Mesendoderm (in vitro differentiated cells): Measurements from ENCODE around the gene MLC1.

Experiments
- DNase-seq: peaks from one replicate; pipeline ENCODE4 v3.0.0; 2013
- H2AK5ac ChIP-seq: 2 replicates; pipeline ENCODE4 v1.6.1; 2013; ENCODE audit warnings: low read length, inconsistent platforms
- H2BK120ac ChIP-seq: 2 replicates; pipeline ENCODE4 v1.6.1; 2013; ENCODE audit warnings: low read depth, mild to moderate bottlenecking, low read length, moderate library complexity, mixed read lengths
- H2BK15ac ChIP-seq: replicated peaks from 2 replicates; pipeline ENCODE4 v1.6.1; 2013; ENCODE audit warnings: low read depth, mild to moderate bottlenecking, moderate library complexity
- H2BK5ac ChIP-seq: 2 replicates; pipeline ENCODE4 v1.6.1; 2013; ENCODE audit warnings: low read length, inconsistent platforms
- H3K18ac ChIP-seq: 2 replicates; pipeline ENCODE4 v1.6.1; 2013; ENCODE audit warnings: mild to moderate bottlenecking, low read length, mixed read lengths
- H3K23ac ChIP-seq: one replicate; pipeline ENCODE4 v1.6.1; 2013; ENCODE audit warnings: low read length
- H3K27ac ChIP-seq: 2 replicates; pipeline ENCODE4 v1.5.1; 2013; ENCODE audit warnings: low read depth, mild to moderate bottlenecking, inconsistent platforms, low read length, moderate library complexity
- H3K27me3 ChIP-seq: 2 replicates; pipeline ENCODE4 v1.6.1; 2013; ENCODE audit warnings: low read length, control low read depth, mild to moderate bottlenecking, inconsistent platforms; ENCODE audit not compliant: insufficient read depth, poor library complexity
- H3K36me3 ChIP-seq: 2 replicates; pipeline ENCODE4 v1.6.1; 2013; ENCODE audit warnings: low read length, inconsistent platforms; ENCODE audit not compliant: control insufficient read depth, insufficient read depth
- H3K4ac ChIP-seq: one replicate; pipeline ENCODE4 v1.6.1; 2013; ENCODE audit warnings: low read depth, mild to moderate bottlenecking, low read length, moderate library complexity
- H3K4me1 ChIP-seq: 2 replicates; pipeline ENCODE4 v1.6.1; 2013; ENCODE audit warnings: low read depth, low read length, inconsistent platforms; ENCODE audit not compliant: control insufficient read depth
- H3K4me2 ChIP-seq: 2 replicates; pipeline ENCODE4 v1.6.1; 2013; ENCODE audit warnings: low read length
- H3K4me3 ChIP-seq: 2 replicates; pipeline ENCODE4 v1.5.1; 2013; ENCODE audit warnings: mild to moderate bottlenecking, low read length
- H3K56ac ChIP-seq: one replicate; pipeline ENCODE4 v1.6.1; 2013; ENCODE audit warnings: low read length
- H3K79me1 ChIP-seq: 2 replicates; pipeline ENCODE4 v1.6.1; 2013; ENCODE audit warnings: low read length, inconsistent platforms
- H3K79me2 ChIP-seq: 2 replicates; pipeline ENCODE4 v1.6.1; 2013; ENCODE audit warnings: mild to moderate bottlenecking, low read length; ENCODE audit not compliant: control insufficient read depth, insufficient read depth
- H3K9ac ChIP-seq: 2 replicates; pipeline ENCODE4 v1.6.1; 2013; ENCODE audit warnings: low read length, inconsistent platforms
- H4K5ac ChIP-seq: one replicate; pipeline ENCODE4 v1.6.1; 2013; ENCODE audit warnings: low read length
- H4K8ac ChIP-seq: one replicate; pipeline ENCODE4 v1.6.1; 2013; ENCODE audit warnings: low read depth, mild to moderate bottlenecking, control low read depth, low read length, moderate library complexity
- WGBS: extraction: QIAGEN DNeasy Blood & Tissue Kit; methylation state at CpG from one replicate; pipeline ENCODE4 v1.1.7; 2013; ENCODE audit warnings: low lambda C conversion rate, missing lambda C conversion rate; ENCODE audit not compliant: insufficient coverage; ENCODE audit errors: extremely low coverage; 5-methylcytosine and 5-hydroxymethylcytosine counted together

Gene MLC1

DNA sequence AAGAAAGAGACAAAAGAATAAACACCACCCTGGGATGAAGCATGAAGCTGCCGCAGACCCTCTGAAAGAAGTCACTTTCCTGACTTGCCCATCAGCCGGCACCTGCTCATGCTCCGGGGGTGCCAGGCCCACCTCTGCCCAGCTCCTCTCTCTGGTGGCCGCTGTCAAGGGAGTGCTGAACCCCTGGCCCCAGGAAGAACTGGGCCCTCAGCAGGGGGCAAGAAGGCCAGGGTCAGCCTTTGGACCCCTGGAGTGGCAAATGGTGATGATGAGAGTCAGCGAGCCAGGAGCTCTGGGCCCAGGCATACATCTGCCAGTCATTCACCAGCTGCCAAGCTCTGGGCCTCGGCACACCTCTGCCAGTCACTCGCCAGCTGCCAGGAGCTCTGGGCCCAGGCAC lies 44.5 kb downstream of the MLC1 start:
- H3K79me2 ChIP-seq: no peaks in the 10 kb centered on the region
- H3K4me1 ChIP-seq: no peaks in the 10 kb centered on the region
- DNase-seq: no peak

DNA sequence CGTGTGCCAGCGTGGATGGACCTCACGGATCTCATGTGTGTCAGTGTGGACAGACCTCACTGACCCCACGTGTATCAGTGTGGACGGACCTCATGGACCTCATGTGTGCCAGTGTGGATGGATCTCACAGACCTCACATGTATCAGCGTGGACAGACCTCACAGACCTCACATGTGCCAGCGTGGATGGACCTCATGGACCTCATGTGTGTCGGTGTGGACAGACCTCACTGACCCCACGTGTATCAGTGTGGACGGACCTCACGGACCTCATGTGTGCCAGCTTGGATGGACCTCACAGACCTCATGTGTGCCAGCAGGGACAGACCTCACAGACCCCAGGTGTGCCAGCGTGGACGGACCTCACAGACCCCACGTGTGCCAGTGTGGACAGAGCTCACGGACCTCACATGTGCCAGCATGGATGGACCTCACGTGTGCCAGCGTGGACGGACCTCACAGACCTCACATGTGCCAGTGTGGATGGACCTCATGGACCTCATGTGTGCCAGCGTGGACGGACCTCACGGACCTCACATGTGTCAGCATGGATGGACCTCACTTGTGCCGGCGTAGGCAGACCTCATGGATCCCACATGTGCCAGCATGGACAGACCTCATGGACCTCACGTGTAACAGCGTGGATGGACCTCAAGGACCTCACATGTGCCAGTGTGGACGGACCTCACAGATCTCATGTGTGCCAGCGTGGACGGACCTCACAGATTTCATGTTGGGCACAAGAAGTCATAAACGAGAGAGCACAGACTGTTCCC lies 45.4 kb downstream of the MLC1 start:
- Histone ChIP-seq H3K23ac (peak overlapping the region; percentile 30), H2BK5ac (no peak overlapping the region), H3K56ac (no peak overlapping the region), H2AK5ac (no peak overlapping the region), H3K4me1 (no peaks in the 10 kb centered on the region), H3K79me2 (no peaks in the 10 kb centered on the region), H3K27ac (no peak overlapping the region), H3K4me2 (no peak overlapping the region), H3K79me1 (no peaks in the 10 kb centered on the region), H2BK15ac (no peak overlapping the region), H4K8ac (no peak overlapping the region), H2BK120ac (no peak overlapping the region), H3K27me3 (no peaks in the 10 kb centered on the region), H3K4ac (no peak overlapping the region), H4K5ac (no peak overlapping the region), H3K18ac (no peak overlapping the region), H3K9ac (no peak overlapping the region), H3K4me3 (no peak overlapping the region), H3K36me3 (no peaks in the 10 kb centered on the region)
- WGBS: no CpG with 5 or more reads among the region's 29 CpGs
- DNase-seq: no peak

More for the DNA sequence above, 44.5 kb downstream of the MLC1 start:
- H3K23ac ChIP-seq: no peak overlapping the region
- H3K27me3 ChIP-seq: no peaks in the 10 kb centered on the region
- H3K56ac ChIP-seq: no peak overlapping the region
- no peak overlapping the region for H2BK5ac ChIP-seq
- no peak overlapping the region for H2BK120ac ChIP-seq
- no peak overlapping the region for H2AK5ac ChIP-seq
- H3K18ac ChIP-seq: no peak overlapping the region
- no peak overlapping the region for H3K4ac ChIP-seq
- no peak overlapping the region for H3K9ac ChIP-seq
- WGBS: no CpG with 5 or more reads among the region's 7 CpGs
- H4K5ac ChIP-seq: no peak overlapping the region
- H2BK15ac ChIP-seq: no peak overlapping the region
- no peaks in the 10 kb centered on the region for H3K79me1 ChIP-seq
- H3K4me3 ChIP-seq: no peak overlapping the region
- H3K27ac ChIP-seq: no peak overlapping the region
- no peak overlapping the region for H4K8ac ChIP-seq
- H3K4me2 ChIP-seq: no peak overlapping the region
- no peaks in the 10 kb centered on the region for H3K36me3 ChIP-seq

DNA sequence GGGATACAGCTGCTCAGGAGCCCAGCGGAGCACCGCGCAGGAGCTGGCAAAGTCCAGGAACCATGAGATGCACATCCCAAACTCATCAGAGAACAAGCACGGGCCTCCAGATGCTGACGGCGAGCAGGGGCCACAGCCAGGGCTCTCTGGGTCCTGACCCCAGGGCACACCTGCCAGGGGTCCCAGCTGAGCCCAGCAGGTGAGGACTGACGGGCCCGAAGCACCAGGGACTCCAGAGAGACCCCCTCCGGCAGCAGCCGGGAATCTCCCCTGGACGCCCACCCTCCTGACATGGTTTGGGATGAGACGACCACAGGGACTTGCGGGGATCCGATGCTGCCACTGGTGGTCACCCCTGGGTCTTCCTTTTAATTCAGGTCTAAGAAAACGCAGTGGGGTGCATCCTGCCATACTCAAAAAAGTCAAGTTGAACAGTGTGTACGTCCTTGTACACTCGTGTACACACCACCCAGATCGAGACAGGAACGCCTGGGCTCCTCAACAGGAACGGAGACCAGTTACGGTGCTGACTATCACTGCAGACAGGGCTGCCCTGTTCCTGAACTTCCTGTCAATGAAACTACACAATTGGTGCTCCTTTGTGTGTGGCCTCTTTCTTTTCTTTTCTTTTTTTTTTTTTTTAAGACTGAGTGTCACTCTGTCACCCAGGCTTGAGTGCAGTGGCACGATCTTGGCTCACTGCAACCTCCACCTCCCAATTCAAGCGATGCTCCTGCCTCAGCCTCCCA lies 49.1 kb downstream of the MLC1 start:
- H3K56ac ChIP-seq: no peak overlapping the region
- no peak overlapping the region for H3K23ac ChIP-seq
- H3K4me1 ChIP-seq: no peaks in the 10 kb centered on the region
- H3K27me3 ChIP-seq: no peaks in the 10 kb centered on the region
- no peak for DNase-seq
- H4K5ac ChIP-seq: no peak overlapping the region
- H2BK15ac ChIP-seq: no peak overlapping the region
- no peaks in the 10 kb centered on the region for H3K36me3 ChIP-seq
- no peak overlapping the region for H2BK5ac ChIP-seq
- no peak overlapping the region for H2AK5ac ChIP-seq
- no peak overlapping the region for H4K8ac ChIP-seq
- no peak overlapping the region for H3K4ac ChIP-seq
- H3K79me2 ChIP-seq: no peaks in the 10 kb centered on the region
- H3K4me3 ChIP-seq: no peak overlapping the region
- H3K9ac ChIP-seq: no peak overlapping the region
- H2BK120ac ChIP-seq: no peak overlapping the region
- no peak overlapping the region for H3K27ac ChIP-seq
- no peak overlapping the region for H3K18ac ChIP-seq
- H3K79me1 ChIP-seq: no peaks in the 10 kb centered on the region
- WGBS: no CpG with 5 or more reads among the region's 23 CpGs
- H3K4me2 ChIP-seq: no peak overlapping the region

DNA sequence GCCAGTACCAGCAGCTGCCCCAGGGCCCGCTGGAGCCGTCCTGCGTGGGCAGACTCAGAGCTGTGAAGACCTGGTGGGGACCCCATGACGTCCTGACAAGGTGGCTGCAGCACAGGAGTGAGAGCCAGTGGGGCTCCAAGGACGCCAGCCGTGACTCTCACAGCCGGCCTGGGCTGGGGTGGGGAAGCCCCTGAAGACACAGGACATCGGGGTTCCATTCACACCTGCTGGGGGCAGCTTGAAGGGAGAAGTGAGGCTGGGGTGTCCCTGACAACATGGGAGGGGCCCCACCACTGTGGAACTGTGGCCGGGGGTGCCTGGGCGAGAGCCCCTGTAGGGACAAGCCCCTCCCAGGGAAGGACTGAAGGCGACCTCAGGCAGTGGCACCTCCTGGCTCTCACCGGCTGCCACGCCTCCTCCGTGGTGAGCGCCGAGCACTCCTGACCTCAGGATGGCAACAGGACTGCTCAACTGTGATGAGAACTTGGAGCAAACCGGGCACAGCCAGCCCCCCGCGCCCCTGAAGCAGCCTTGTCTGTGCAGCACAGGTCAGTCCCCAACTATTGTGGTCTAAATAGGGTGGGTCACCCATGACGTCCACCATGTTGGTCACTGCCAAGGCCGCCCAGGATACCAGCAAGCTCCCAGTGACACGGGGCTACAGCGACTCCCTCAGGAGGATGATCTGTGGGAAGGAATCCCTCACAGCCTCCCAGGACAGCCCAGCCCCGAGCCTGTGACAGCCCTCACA lies 49.9 kb downstream of the MLC1 start:
- no peaks in the 10 kb centered on the region for H3K79me2 ChIP-seq
- H3K18ac ChIP-seq: no peak overlapping the region
- no peak overlapping the region for H4K8ac ChIP-seq
- no peaks in the 10 kb centered on the region for H3K4me1 ChIP-seq
- H2BK5ac ChIP-seq: no peak overlapping the region
- H3K23ac ChIP-seq: no peak overlapping the region
- H3K4ac ChIP-seq: no peak overlapping the region
- no peak overlapping the region for H3K27ac ChIP-seq
- H3K4me3 ChIP-seq: no peak overlapping the region
- no peaks in the 10 kb centered on the region for H3K79me1 ChIP-seq
- H2BK120ac ChIP-seq: no peak overlapping the region
- no peak overlapping the region for H2AK5ac ChIP-seq
- H3K56ac ChIP-seq: no peak overlapping the region
- no peak overlapping the region for H3K4me2 ChIP-seq
- no peak overlapping the region for H4K5ac ChIP-seq
- WGBS: no CpG with 5 or more reads among the region's 24 CpGs
- H3K36me3 ChIP-seq: no peaks in the 10 kb centered on the region
- no peak overlapping the region for H2BK15ac ChIP-seq
- no peak for DNase-seq
- H3K9ac ChIP-seq: no peak overlapping the region
- no peaks in the 10 kb centered on the region for H3K27me3 ChIP-seq

DNA sequence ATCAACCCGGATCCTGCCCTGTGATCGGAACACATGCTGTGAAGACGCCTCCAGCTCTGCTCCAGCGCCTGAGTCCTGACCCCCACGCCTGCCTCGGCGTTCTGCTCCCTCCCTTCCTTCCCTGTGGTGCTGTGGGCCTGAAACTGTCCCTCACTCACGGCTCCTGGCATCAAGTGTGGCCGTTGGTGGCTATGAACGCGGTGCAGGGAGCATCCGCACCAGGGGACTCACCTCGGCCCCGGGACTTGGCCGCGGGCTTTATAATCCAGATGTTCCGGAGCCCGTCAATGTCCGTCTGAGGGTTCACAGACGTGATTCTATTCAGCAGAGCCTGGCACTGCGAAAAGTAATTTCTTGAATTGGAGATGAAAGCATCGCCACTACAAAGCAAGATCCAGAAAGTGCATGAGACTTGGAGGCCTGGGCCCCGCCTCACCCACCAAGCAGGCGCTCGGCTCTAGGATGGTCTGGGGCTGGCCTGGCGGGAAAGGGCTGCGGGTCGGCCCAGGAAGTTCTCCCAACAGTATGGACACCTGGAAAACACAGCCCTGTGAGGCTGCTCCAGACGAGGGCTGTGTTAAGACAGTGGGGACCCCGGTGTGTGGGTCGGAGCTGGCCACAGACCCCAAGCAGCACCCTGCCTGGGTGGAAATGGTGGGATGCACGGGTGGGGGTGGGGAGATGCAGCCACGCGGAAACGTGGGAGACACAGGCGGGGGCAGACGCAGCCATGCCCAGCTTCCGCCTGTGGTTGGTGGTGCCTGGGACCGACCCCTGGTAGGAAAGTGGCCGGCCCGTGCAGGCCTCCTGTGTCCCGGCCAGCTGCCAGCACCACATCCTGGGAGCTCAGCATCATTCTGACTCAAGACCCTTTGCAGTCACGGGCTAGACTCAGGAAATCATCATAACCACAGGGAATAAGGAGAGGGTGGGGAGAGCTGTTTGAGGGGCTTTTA lies 50.8 kb downstream of the MLC1 start:
- Histone ChIP-seq H3K4ac (no peak overlapping the region), H3K4me1 (no peaks in the 10 kb centered on the region), H3K56ac (no peak overlapping the region), H3K4me3 (no peak overlapping the region), H3K79me2 (no peaks in the 10 kb centered on the region), H4K8ac (no peak overlapping the region), H3K23ac (no peak overlapping the region), H2BK15ac (no peak overlapping the region), H3K4me2 (no peak overlapping the region), H3K9ac (no peak overlapping the region), H2AK5ac (no peak overlapping the region), H3K79me1 (no peaks in the 10 kb centered on the region), H2BK120ac (no peak overlapping the region), H3K27me3 (no peaks in the 10 kb centered on the region), H3K18ac (no peak overlapping the region), H3K36me3 (no peaks in the 10 kb centered on the region), H3K27ac (no peak overlapping the region), H4K5ac (no peak overlapping the region), H2BK5ac (no peak overlapping the region)
- DNase-seq: no peak
- no CpG with 5 or more reads among the region's 43 CpGs for WGBS
